Rectal smooth muscle tissue (tissue), 1 donor: ENCODE measurements around the gene IL4R.

Experiments
- H3K27ac ChIP-seq: one replicate; pipeline ENCODE4 v1.7.0; 2013; ENCODE audit warnings: low read depth, low read length, inconsistent platforms
- H3K27me3 ChIP-seq: one replicate; pipeline ENCODE4 v1.7.0; 2013; ENCODE audit warnings: low read length; ENCODE audit not compliant: control insufficient read depth, insufficient read depth
- H3K36me3 ChIP-seq: one replicate; pipeline ENCODE4 v1.7.0; 2013; ENCODE audit warnings: low read length; ENCODE audit not compliant: control insufficient read depth, insufficient read depth
- H3K4me1 ChIP-seq: one replicate; pipeline ENCODE4 v1.7.0; 2013; ENCODE audit warnings: low read length; ENCODE audit not compliant: control insufficient read depth, insufficient read depth
- H3K4me3 ChIP-seq: one replicate; pipeline ENCODE4 v1.7.0; 2013; ENCODE audit warnings: low read length
- H3K9ac ChIP-seq: one replicate; pipeline ENCODE4 v1.7.0; 2013; ENCODE audit warnings: low read length

The IL4R gene

DNA sequence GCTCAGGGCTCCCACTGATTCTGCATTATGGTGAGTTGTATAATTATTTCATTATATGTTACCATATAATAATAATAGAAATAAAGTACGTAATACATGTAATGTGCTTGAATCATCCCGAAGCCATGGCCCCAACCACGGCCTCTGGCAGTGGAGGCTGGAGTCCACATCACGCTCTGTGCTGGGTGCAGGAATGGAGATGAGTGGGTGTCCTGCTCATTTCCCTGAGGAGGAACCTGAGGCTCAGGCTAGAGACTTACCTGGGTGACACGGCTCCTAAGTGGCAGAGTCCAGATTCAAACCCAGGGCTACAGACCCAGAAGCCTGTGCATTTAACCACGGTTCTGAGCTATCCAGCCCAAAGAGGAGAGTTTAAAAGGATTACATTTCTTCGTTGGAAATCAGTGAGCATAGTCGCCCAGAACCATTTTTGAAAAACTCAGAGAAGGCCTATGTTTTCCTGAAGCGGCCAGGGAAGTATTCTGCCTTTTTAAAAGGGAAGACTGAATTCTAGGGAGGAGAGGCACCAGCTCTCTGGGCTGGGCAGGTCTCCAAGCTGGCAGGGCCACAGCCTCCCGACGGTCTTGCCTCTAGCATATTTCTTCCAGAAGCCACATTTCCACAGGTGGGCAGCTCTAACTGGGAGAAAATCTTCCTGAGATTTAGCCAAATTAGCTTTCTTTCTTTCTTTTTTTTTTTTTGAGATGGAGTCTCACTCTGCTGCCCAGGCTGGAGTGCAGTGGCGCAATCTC is 6.7 kb downstream of the IL4R start:
- Histone ChIP-seq H3K27me3 (no peaks in the 10 kb centered on the region), H3K36me3 (no peaks in the 10 kb centered on the region), H3K4me1 (peaks cover 43% of the 10 kb centered on the region), H3K4me3 (no peak overlapping the region), H3K9ac (no peak overlapping the region), H3K27ac (peak overlapping the region; percentile 87)

DNA sequence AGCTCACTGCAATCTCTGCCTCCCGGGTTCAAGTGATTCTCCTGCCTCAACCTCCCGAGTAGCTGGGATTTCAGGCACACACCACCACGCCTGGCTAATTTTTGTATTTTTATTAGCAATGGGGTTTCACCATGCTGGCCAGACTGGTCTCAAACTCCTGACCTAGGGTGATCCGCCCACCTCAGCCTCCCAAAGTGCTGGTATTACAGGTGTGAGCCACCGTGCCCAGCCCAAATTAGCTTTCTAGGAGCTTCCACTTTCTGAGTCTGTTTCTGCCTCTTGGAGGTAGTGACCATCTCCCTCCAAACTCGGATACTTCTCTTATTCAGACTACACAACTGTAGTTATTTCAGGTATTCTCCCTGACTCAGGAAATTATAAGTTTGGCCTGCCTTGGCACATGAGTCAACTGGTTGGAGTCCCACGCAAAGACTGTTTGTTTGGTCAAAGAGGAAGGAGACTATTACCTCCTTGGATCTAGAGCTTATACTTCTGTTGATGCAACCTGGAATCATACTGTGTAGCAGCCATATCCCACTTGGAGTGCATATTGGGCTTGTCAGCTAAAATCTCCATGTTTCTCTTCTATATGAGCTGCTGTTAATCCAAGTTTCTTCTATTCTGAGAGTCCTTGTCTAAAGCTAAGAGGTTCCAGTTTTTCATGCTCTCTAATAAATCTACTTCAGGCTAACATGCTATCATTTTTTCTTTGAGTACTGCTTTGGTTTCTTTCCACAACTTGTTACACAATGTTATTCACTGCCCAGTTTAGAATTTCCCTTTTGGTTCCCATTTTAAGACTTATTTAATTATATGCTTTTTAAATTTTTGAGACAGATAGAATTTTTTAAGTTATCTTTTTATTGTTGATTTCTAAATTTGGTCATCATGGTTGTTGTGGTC is 7.5 kb downstream of the IL4R start:
- Histone ChIP-seq H3K9ac (no peak overlapping the region), H3K4me3 (no peak overlapping the region), H3K4me1 (peaks cover 42% of the 10 kb centered on the region), H3K27ac (peak overlapping the region; percentile 87), H3K36me3 (no peaks in the 10 kb centered on the region), H3K27me3 (no peaks in the 10 kb centered on the region)

- no peak overlapping the region for H3K4me3 ChIP-seq
- H3K4me1 ChIP-seq = peaks cover 37% of the 10 kb centered on the region
- H3K27ac ChIP-seq = peak overlapping the region; percentile 99
- no peak overlapping the region for H3K9ac ChIP-seq
- H3K36me3 ChIP-seq = no peaks in the 10 kb centered on the region
- no peaks in the 10 kb centered on the region for H3K27me3 ChIP-seq
These were observed 9.3 kb downstream of the IL4R start for GRCh38 chr16:27322858-27323780.

DNA sequence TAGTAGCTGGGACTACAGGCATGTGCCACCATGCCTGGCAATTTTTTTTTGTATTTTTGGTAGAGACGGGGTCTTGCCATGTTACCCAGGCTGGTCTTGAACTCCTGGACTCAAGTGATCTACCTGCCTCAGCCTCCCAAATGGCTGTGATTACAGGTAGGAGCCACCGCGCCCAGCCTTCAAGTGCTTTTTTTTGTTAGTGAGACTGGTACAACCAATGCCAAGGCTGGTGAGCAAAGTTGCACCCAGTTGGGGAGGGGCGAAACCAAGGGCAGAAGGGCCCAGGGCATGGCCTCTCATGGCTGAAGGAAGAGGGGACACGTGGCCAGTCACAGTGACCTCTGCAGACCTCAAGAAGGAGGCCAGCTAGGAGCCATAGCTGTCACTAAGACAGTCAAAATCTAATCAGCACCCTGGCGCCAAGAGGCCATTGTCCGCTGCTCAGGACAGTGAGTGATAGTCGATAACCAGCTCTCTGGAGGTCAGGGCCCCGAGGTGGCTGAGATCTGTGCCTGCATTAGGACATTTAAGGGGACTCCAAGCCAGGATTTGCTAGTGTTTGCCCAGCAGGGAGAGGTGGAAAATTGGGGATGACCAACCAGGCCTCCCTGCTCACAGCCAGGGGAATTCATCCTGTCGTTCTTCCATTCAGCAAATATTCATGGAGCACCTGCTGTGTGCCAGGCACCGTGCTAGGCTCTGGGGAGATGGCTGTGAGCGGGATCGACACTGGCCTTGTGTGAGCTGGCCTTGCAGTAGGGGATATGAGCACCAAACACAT is 10.2 kb downstream of the IL4R start:
- no peaks in the 10 kb centered on the region for H3K36me3 ChIP-seq
- peak overlapping the region; percentile 99 for H3K27ac ChIP-seq
- H3K9ac ChIP-seq = no peak overlapping the region
- peaks cover 29% of the 10 kb centered on the region for H3K4me1 ChIP-seq
- H3K4me3 ChIP-seq = no peak overlapping the region
- H3K27me3 ChIP-seq = no peaks in the 10 kb centered on the region

DNA sequence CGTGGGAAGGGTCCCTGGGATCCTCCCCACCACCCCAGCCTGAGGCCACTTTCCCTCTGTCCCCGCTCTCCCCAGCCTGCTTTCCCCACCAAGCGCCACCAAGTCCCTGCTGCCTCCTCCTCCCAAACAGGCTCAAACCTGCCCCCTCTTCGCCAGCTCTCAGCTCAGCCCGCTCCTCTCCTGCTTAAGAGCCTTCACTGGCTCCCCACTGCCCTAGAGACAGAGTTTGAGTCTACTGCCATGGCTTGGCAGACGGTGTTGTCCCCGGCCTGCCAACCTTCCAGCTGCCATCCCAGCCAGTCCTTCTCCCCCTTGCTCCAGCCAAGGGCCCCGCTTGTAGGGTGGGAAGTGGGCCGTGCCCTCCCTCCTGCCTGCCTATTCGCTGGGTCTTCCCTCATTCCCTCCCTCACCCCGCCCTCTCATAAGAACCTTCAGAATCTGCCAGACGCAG is 11.1 kb downstream of the IL4R start:
- Histone ChIP-seq H3K27ac (peak overlapping the region; percentile 99), H3K4me1 (peaks cover 30% of the 10 kb centered on the region)

GRCh38 chr16:27325736-27326135 is 12.0 kb downstream of the IL4R start:
- Histone ChIP-seq H3K4me3 (no peak overlapping the region), H3K27me3 (no peaks in the 10 kb centered on the region), H3K36me3 (no peaks in the 10 kb centered on the region), H3K4me1 (peaks cover 30% of the 10 kb centered on the region), H3K9ac (no peak overlapping the region), H3K27ac (peak overlapping the region; percentile 99)

More for the DNA sequence above, 11.1 kb downstream of the IL4R start:
- Histone ChIP-seq H3K4me3 (no peak overlapping the region), H3K36me3 (no peaks in the 10 kb centered on the region), H3K27me3 (no peaks in the 10 kb centered on the region), H3K9ac (no peak overlapping the region)

GRCh38 chr16:27326251-27326650 is 12.5 kb downstream of the IL4R start:
- Histone ChIP-seq H3K9ac (no peak overlapping the region), H3K4me1 (peaks cover 32% of the 10 kb centered on the region), H3K36me3 (no peaks in the 10 kb centered on the region), H3K4me3 (no peak overlapping the region), H3K27ac (peak overlapping the region; percentile 99), H3K27me3 (no peaks in the 10 kb centered on the region)

DNA sequence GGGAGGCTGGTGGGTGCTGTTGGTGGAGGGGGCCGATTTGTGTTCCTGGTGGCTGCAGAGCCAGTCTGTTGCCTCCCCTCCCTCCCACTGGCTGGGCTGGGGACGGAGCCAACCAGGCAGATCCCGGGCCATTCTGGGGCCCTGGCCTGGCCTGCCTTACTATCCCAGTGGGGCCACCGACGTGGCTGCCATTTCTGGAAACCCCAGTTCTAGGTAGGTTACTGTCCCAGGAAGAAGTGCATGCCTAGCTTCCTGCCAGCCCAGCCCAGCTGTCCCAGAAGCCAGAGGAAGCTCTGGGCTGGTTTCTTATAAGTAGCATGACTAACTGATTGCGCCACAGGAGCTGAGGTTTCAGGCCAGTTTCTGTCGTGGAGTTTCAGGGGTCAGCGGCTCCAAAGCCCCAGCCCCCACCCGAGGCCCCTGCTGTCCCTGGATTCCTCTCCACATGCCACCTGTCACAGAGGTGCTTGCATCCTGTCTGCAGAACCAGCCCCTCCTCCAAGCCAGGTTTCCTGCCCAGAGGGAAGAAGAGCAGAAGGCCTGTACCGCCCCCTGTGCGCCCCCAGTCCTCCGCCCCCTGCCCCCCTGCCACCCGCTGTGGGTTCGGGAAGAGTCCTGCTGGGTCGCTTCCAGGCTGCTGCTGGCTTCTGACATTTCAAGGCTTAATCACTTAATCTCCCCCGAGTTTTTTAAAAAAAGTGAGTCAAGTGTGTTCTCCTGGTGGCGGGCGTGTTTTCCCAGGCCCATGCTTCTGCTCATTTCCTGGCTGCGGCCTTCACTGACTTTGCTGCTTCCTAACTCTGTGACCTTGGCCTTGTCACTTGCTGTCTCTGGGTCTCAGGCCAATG is 13.2 kb downstream of the IL4R start:
- peak overlapping the region; percentile 27 for H3K4me3 ChIP-seq
- H3K36me3 ChIP-seq = peaks cover 3% of the 10 kb centered on the region
- peak overlapping the region; percentile 99 for H3K27ac ChIP-seq
- peaks cover 32% of the 10 kb centered on the region for H3K4me1 ChIP-seq
- H3K9ac ChIP-seq = no peak overlapping the region
- no peaks in the 10 kb centered on the region for H3K27me3 ChIP-seq

GRCh38 chr16:27327586-27327915 is 13.8 kb downstream of the IL4R start:
- Histone ChIP-seq H3K27ac (peak overlapping the region; percentile 99), H3K27me3 (no peaks in the 10 kb centered on the region), H3K4me1 (peaks cover 32% of the 10 kb centered on the region), H3K4me3 (peak overlapping the region; percentile 27), H3K9ac (no peak overlapping the region), H3K36me3 (peaks cover 3% of the 10 kb centered on the region)

DNA sequence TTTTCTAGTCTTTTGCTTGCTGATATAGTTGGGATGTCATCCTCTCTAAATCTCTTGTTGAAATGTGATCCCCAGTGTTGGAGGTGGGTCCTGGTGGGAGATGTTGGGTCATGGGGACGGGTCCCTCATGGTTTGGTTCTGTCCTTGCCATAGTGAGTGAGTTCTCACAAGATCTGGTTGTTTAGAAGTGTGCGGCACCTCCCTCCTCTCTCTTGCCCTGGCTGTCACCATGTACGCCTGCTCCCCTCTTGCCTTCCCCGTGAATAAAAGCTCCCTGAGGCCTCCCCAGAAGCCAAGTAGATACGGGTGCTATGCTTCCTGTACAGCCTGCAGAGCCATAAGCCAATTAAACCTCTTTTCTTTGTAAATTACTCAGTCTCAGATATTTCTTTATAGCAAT is 15.2 kb downstream of the IL4R start:
- peak overlapping the region; percentile 99 for H3K27ac ChIP-seq
- peaks cover 8% of the 10 kb centered on the region for H3K36me3 ChIP-seq
- H3K4me1 ChIP-seq = peaks cover 36% of the 10 kb centered on the region
- no peak overlapping the region for H3K9ac ChIP-seq
- no peak overlapping the region for H3K4me3 ChIP-seq
- H3K27me3 ChIP-seq = no peaks in the 10 kb centered on the region
